H1 (cell line): ENCODE results near the gene EZH1. TPM values are rescaled to one million over a fixed set of nuclear protein-coding genes. Genes with fewer than 3 reads are reported as not detected.

Source experiments
- ASH2L ChIP-seq: fragments of 200-600, 300-600 bp; sonication (generic); IDR thresholded peaks from one replicate; pipeline ENCODE4 v1.7.1; 2017; ENCODE audit warnings: low read length
- CREB1 ChIP-seq: IDR thresholded peaks from 2 replicates; pipeline ENCODE4 v1.6.1; 2012; ENCODE audit warnings: inconsistent platforms
- CTBP2 ChIP-seq: IDR thresholded peaks from 2 replicates; pipeline ENCODE4 v1.7.0; 2011; ENCODE audit warnings: borderline replicate concordance, mild to moderate bottlenecking, moderate library complexity, mixed read lengths, low read length; ENCODE audit not compliant: insufficient read depth, insufficient read length
- RBBP5 ChIP-seq: IDR thresholded peaks from 2 replicates; pipeline ENCODE4 v1.7.1; 2012; ENCODE audit warnings: low read depth, mild to moderate bottlenecking, inconsistent platforms, low read length, moderate library complexity, borderline replicate concordance
- SUZ12 ChIP-seq: fragments of 200-600 bp; sonication (generic); IDR thresholded peaks from 2 replicates; pipeline ENCODE4 v1.6.1; 2012; ENCODE audit warnings: mild to moderate bottlenecking, inconsistent platforms, low read length, moderate library complexity, mixed read lengths
- polyA plus RNA-seq, 7 experiments: library from polyadenylated mRNA; depleted of rRNA in 3 of 7; stranded (reverse) in 5 of 7; unstranded in 2 of 7; fragments of >200 nt in 5 of 7; fragments of 200-250 nt in 2 of 7; gene quantifications; 1 replicate in 5 of 7; 2 replicates in 1 of 7; 4 replicates in 1 of 7; pipeline versions ENCODE4 v1.2.1 to v1.2.3, GENCODE V29; 2011 to 2013; ENCODE audit warnings: missing spikeins in 2 of 7, mixed read lengths in 2 of 7
- total RNA-seq: library from RNA; stranded (reverse); fragmentation: NEBNext Ultra II Directional; extraction: Animal tissue kit (Norgen Biotek cat#: 25700); gene quantifications from 2 replicates; pipeline ENCODE4 v1.2.1, GENCODE V29; 2021

The EZH1 gene
- total and polyA plus RNA-seq, 2 of the 8 experiments (the other 6 are each of a cell fraction or from before 2014, with no cell fraction given): 17.4 to 20.8 TPM

GRCh38 chr17:42779936-42780850 is 35.4 kb upstream of the EZH1 start, which contains the start of gene WNK4 (continued):
- TF ChIP-seq RBBP5 (peak; percentile 21; the same call in 1 of the 2 replicates), CREB1 (no peak), CTBP2 (peak; percentile 50), ASH2L (peak; percentile 30), SUZ12 (no peak)
